OCI-LY7 (cell line): ENCODE measurements around the gene SLC6A6.

Source experiments
- EZH2phosphoT487 ChIP-seq: fragments of 200-600 bp; sonication (generic); IDR thresholded peaks from 2 replicates; pipeline ENCODE4 v1.6.1; 2018; ENCODE audit warnings: low read depth, borderline replicate concordance, mild to moderate bottlenecking, mixed run types, antibody characterized with exemption, low read length, moderate library complexity, mixed read lengths
- TF ChIP-seq, protein P1 (sequence below): fragments of 200-600 bp; sonication (generic); conservative IDR thresholded peaks from 2 replicates; pipeline ENCODE4 v1.5.1; 2014; ENCODE audit warnings: mild to moderate bottlenecking, antibody characterized with exemption, low read length, moderate library complexity, mixed read lengths

DNA sequence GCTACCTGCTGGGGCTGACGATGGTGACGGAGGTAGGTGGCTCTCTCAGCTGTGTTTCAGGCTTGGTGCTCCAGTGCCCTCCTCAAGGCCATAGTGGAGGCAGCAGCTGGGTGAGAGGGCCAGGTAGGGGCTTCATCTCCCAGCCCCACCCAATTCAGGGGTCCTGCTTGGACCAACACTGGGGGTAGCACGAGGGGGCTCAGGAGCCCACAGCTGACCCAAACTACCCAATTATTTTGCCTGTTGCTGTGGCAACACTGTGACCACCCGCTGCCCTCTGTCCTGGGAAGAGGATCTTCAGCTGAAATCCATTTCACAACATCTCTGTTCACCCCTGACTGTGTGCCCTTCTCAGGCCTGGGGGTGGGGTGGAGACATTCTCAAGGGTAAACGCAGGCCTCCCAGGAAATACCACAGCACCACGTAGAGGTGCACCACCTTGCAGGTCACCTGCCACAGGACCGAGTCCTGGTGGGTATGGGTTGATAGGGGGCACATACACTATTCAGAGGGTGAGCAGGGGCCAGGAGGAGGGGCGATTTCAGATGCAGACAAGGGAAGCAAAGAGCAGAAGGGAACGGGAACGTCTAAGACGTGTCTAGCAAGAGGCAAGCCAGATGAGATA is 75.0 kb downstream of the SLC6A6 start:
- TF ChIP-seq, protein P1, sequence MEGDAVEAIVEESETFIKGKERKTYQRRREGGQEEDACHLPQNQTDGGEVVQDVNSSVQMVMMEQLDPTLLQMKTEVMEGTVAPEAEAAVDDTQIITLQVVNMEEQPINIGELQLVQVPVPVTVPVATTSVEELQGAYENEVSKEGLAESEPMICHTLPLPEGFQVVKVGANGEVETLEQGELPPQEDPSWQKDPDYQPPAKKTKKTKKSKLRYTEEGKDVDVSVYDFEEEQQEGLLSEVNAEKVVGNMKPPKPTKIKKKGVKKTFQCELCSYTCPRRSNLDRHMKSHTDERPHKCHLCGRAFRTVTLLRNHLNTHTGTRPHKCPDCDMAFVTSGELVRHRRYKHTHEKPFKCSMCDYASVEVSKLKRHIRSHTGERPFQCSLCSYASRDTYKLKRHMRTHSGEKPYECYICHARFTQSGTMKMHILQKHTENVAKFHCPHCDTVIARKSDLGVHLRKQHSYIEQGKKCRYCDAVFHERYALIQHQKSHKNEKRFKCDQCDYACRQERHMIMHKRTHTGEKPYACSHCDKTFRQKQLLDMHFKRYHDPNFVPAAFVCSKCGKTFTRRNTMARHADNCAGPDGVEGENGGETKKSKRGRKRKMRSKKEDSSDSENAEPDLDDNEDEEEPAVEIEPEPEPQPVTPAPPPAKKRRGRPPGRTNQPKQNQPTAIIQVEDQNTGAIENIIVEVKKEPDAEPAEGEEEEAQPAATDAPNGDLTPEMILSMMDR = no peak
- TF ChIP-seq EZH2phosphoT487 = no peak
